Epithelial cell of esophagus (primary cell): ENCODE data around the gene EXOC8.
A peak's percentile ranks its signal among the peaks of the same experiment; 100 is the strongest.

Experiments
- DNase-seq: peaks from one replicate; pipeline ENCODE4 v3.0.0; 2010; ENCODE audit warnings: low read depth
- H3K4me3 ChIP-seq: 2 replicates; pipeline ENCODE4 v1.5.1; 2011; ENCODE audit warnings: mild to moderate bottlenecking, low read length, control low read depth
- CTCF ChIP-seq: IDR thresholded peaks from 2 replicates; pipeline ENCODE4 v1.5.1; 2011; ENCODE audit warnings: low read depth, mild to moderate bottlenecking, low read length, control low read depth, inconsistent platforms; ENCODE audit not compliant: insufficient read depth; ENCODE audit errors: missing control alignments

The EXOC8 gene

GRCh38 chr1:231363624-231364023 lies 26.0 kb upstream of the EXOC8 start:
- DNase-seq, result no peak
- TF ChIP-seq CTCF, result no peak
- no peak overlapping the region for H3K4me3 ChIP-seq

GRCh38 chr1:231362325-231362724 lies 24.7 kb upstream of the EXOC8 start:
- no peak for DNase-seq
- H3K4me3 ChIP-seq, result no peak overlapping the region
- TF ChIP-seq CTCF, result no peak

DNA sequence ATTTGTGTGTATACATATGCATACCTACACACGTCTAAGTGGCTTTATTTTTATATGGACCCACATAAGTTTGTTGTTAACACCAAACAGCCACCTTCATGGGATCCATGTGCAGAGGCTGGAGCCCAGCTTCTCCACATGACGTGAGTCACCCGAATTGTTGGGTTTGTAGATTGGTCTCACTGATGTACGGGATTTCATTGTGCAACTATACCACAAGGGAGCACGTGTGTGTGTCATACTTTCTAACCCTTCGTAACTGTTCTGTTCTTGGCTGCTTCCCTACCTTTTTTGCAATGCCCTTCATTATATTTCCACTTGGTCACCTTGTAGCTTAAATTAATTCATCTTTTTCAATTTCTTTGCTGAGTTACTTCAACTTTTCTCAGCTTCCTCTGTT lies 21.5 kb upstream of the EXOC8 start:
- peak; percentile 84 for DNase-seq
- no peak for TF ChIP-seq CTCF
- H3K4me3 ChIP-seq, result no peak overlapping the region

- no peak overlapping the region for H3K4me3 ChIP-seq
- DNase-seq, result peak; percentile 88
- TF ChIP-seq CTCF, result peak; percentile 81
Measured at GRCh38 chr1:231357831-231358354, 20.2 kb upstream of the EXOC8 start.

- H3K4me3 ChIP-seq, result no peak overlapping the region
- DNase-seq, result no peak
- TF ChIP-seq CTCF, result no peak
Measured at GRCh38 chr1:231357187-231357772, 19.6 kb upstream of the EXOC8 start.

GRCh38 chr1:231355171-231355570 lies 17.5 kb upstream of the EXOC8 start:
- TF ChIP-seq CTCF, result no peak
- DNase-seq, result no peak
- no peak overlapping the region for H3K4me3 ChIP-seq
